HepG2 (cell line): ENCODE results near the gene COG5. TPM values are rescaled to one million over a fixed set of nuclear protein-coding genes. Genes with fewer than 3 reads are reported as not detected.
A peak's percentile ranks its signal among the peaks of the same experiment; 100 is the strongest.

Source experiments
- CREBL2 ChIP-seq: sonication (generic); formaldehyde crosslinking; IDR thresholded peaks from 2 replicates; pipeline ENCODE4 v1.8.1; 2023; ENCODE audit warnings: missing genetic modification reagents, mild to moderate bottlenecking, borderline replicate concordance
- ETS1 ChIP-seq: sonication (generic); formaldehyde crosslinking; IDR thresholded peaks from 2 replicates; pipeline ENCODE4 v1.4.0; 2020; ENCODE audit warnings: missing genetic modification reagents
- FOXJ3 ChIP-seq: sonication (generic); formaldehyde crosslinking; IDR thresholded peaks from 2 replicates; pipeline ENCODE4 v1.4.0; 2020; ENCODE audit warnings: missing genetic modification reagents, mild to moderate bottlenecking, borderline replicate concordance
- FOXP1 ChIP-seq, 2 experiments: fragments of 450-650 bp in 1 of 2; IDR thresholded peaks; 2 replicates each; pipeline ENCODE4 v1.6.1; 2017 to 2018; ENCODE audit warnings: antibody characterized with exemption in 1 of 2
- HMG20B ChIP-seq: conservative IDR thresholded peaks from 2 replicates; pipeline ENCODE4 v1.6.1; 2016; ENCODE audit warnings: missing genetic modification reagents, missing compliant biosample characterization
- KDM1A ChIP-seq: IDR thresholded peaks from 2 replicates; pipeline ENCODE4 v1.6.1; 2016; ENCODE audit warnings: missing compliant biosample characterization
- NCOA5 ChIP-seq: sonication (generic); formaldehyde crosslinking; IDR thresholded peaks from 2 replicates; pipeline ENCODE4 v1.4.0; 2020; ENCODE audit warnings: missing genetic modification reagents
- PREB ChIP-seq: sonication (generic); formaldehyde crosslinking; IDR thresholded peaks from 2 replicates; pipeline ENCODE4 v1.4.0; 2020; ENCODE audit warnings: missing genetic modification reagents
- SRSF1 ChIP-seq: fragments of 200-400 bp; formaldehyde crosslinking; optimal IDR thresholded peaks from 2 replicates; pipeline ENCODE3; 2017; ENCODE audit warnings: mild to moderate bottlenecking, low read depth, low read length, moderate library complexity
- XRCC5 ChIP-seq: fragments of 200-400 bp; formaldehyde crosslinking; optimal IDR thresholded peaks from 2 replicates; pipeline ENCODE3; 2017; ENCODE audit warnings: mild to moderate bottlenecking, low read length
- ZGPAT ChIP-seq: IDR thresholded peaks from 2 replicates; pipeline ENCODE4 v1.6.1; 2016; ENCODE audit warnings: mild to moderate bottlenecking
- ZNF253 ChIP-seq: sonication (generic); formaldehyde crosslinking; IDR thresholded peaks from 2 replicates; pipeline ENCODE4 v1.8.0; 2022; ENCODE audit warnings: mild to moderate bottlenecking, missing genetic modification reagents, borderline replicate concordance
- ZNF337 ChIP-seq: sonication (generic); formaldehyde crosslinking; IDR thresholded peaks from 2 replicates; pipeline ENCODE4 v1.5.1; 2020; ENCODE audit warnings: missing genetic modification reagents, low read depth, mild to moderate bottlenecking, borderline replicate concordance
- ZNF468 ChIP-seq: sonication (generic); formaldehyde crosslinking; IDR thresholded peaks from 2 replicates; pipeline ENCODE4 v1.8.0; 2022; ENCODE audit warnings: mild to moderate bottlenecking, moderate library complexity, missing genetic modification reagents
- ZNF512 ChIP-seq: sonication (generic); formaldehyde crosslinking; IDR thresholded peaks from 2 replicates; pipeline ENCODE4 v1.4.0; 2020; ENCODE audit warnings: mild to moderate bottlenecking, missing genetic modification reagents
- ZNF530 ChIP-seq: sonication (generic); formaldehyde crosslinking; IDR thresholded peaks from 2 replicates; pipeline ENCODE4 v1.5.0; 2020; ENCODE audit warnings: low read depth, mild to moderate bottlenecking, missing genetic modification reagents
- ZNF547 ChIP-seq: sonication (generic); formaldehyde crosslinking; IDR thresholded peaks from 2 replicates; pipeline ENCODE4 v1.5.1; 2020; ENCODE audit warnings: mild to moderate bottlenecking, missing genetic modification reagents
- ZNF891 ChIP-seq: sonication (generic); formaldehyde crosslinking; IDR thresholded peaks from 2 replicates; pipeline ENCODE4 v1.5.0; 2020; ENCODE audit warnings: mild to moderate bottlenecking, missing genetic modification reagents
- polyA plus RNA-seq, 8 experiments: library from polyadenylated mRNA; depleted of rRNA in 3 of 8; stranded (reverse) in 7 of 8; unstranded in 1 of 8; fragments of >200 nt; fragmentation: Illumina TruSeq in 4 of 8; extraction: Trizol in 4 of 8; gene quantifications; 2 replicates each; pipeline versions ENCODE4 v1.2.1 to v1.2.3, GENCODE V29; 2011 to 2016; ENCODE audit warnings: low read depth in 4 of 8, missing spikeins in 1 of 8, mixed read lengths in 1 of 8; ENCODE audit not compliant: insufficient read depth in 1 of 8
- total RNA-seq, 5 experiments: library from RNA; depleted of rRNA; stranded (reverse); fragments of >200 nt; fragmentation: Illumina TruSeq; extraction: Trizol; gene quantifications; 2 replicates each; pipeline ENCODE4 v1.2.3, GENCODE V29; 2016; ENCODE audit warnings: low read depth in 1 of 5
- TF ChIP-seq, protein P1 (sequence below): sonication (generic); formaldehyde crosslinking; conservative IDR thresholded peaks from 2 replicates; pipeline ENCODE4 v1.8.0; 2022; ENCODE audit warnings: low read depth, missing genetic modification reagents

The COG5 gene
- total and polyA plus RNA-seq, 2 of the 13 experiments (the other 11 are each of a cell fraction or from before 2014, with no cell fraction given): 20.4 to 31.3 TPM

DNA sequence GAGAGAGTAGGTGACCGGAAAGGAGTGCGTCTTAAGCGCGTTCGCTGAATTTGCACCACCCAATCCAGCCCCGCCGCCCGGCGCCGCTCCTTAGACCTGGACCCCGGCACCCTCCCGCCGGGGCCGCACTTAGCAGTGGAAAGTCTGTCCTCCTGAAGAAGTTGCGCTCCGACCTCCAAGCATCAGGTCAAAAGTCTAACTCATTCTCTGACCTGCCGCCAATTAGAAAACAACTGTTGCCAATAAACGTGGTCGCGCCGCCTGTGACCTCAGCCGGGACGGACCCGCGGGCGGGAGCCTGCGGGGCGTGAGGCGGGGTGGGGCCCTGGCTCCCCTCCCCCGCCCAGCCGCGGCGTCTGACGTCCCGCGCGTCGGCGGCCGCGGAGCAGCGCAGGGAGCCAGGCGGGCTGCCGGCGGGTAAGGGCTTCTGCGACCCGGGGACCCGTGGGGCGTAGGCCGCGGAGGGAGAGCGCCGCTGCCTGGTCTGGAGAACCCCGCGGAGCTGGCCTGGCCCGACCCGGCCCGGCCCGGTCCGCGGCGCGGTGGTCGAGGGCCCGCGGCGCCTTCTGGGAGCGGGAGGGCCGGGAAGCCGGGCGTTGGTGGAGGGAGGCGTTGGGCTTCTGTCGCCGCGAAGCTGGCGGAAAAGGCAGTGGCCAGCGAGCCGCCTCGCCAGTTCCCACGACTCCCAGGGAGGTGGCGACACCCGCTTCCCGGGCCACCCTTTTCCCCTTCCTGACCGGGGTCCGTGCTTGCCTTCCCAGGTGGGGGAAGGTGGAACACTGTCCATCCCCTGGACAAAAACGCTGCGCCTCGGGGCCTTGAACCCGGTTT, 16.4 kb upstream of the COG5 start, which contains the start of gene BCAP29 (continued):
- TF ChIP-seq HMG20B (CRISPR knock-in tag): 0 out of 2 replicates have a peak, but pooled peaks have one; percentile 47
- TF ChIP-seq NCOA5 (CRISPR knock-in tag): no peak
- no peak for TF ChIP-seq FOXP1 (IDR thresholded peaks at IDR 0.05)
- TF ChIP-seq FOXP1 (CRISPR knock-in tag; IDR thresholded peaks at IDR 0.05): no peak
- peak; percentile 33; the same call in 1 of the 2 replicates for TF ChIP-seq ZGPAT (CRISPR knock-in tag)
- no peak for TF ChIP-seq ZNF891 (CRISPR knock-in tag)
- TF ChIP-seq FOXJ3 (CRISPR knock-in tag): no peak
- TF ChIP-seq SRSF1: no peak
- TF ChIP-seq ZNF468 (CRISPR knock-in tag): no peak
- TF ChIP-seq ZNF253 (CRISPR knock-in tag): no peak
- no peak for TF ChIP-seq KDM1A (CRISPR knock-in tag)
- TF ChIP-seq ZNF547 (CRISPR knock-in tag): no peak
- no peak for TF ChIP-seq PREB (CRISPR knock-in tag)
- peak; percentile 54 for TF ChIP-seq XRCC5
- no peak for TF ChIP-seq ZNF512 (CRISPR knock-in tag)
- peak; percentile 60; the same call in 1 of the 2 replicates for TF ChIP-seq CREBL2 (CRISPR knock-in tag)
- no peak for TF ChIP-seq ZNF530 (CRISPR knock-in tag)
- TF ChIP-seq ZNF337 (CRISPR knock-in tag): no peak
- TF ChIP-seq ETS1 (CRISPR knock-in tag): no peak
- TF ChIP-seq, protein P1, sequence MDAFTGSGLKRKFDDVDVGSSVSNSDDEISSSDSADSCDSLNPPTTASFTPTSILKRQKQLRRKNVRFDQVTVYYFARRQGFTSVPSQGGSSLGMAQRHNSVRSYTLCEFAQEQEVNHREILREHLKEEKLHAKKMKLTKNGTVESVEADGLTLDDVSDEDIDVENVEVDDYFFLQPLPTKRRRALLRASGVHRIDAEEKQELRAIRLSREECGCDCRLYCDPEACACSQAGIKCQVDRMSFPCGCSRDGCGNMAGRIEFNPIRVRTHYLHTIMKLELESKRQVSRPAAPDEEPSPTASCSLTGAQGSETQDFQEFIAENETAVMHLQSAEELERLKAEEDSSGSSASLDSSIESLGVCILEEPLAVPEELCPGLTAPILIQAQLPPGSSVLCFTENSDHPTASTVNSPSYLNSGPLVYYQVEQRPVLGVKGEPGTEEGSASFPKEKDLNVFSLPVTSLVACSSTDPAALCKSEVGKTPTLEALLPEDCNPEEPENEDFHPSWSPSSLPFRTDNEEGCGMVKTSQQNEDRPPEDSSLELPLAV (CRISPR knock-in tag): no peak
